Measurements from ENCODE around the gene SCFD2. TPM values are rescaled to one million over a fixed set of nuclear protein-coding genes. Genes with fewer than 3 reads are reported as not detected.

The SCFD2 gene
- total RNA-seq, 1 donor, result 33.2 TPM

GRCh38 chr4:53049528-53049927 lies 316.3 kb downstream of the SCFD2 start:
- TF ChIP-seq, protein P1, sequence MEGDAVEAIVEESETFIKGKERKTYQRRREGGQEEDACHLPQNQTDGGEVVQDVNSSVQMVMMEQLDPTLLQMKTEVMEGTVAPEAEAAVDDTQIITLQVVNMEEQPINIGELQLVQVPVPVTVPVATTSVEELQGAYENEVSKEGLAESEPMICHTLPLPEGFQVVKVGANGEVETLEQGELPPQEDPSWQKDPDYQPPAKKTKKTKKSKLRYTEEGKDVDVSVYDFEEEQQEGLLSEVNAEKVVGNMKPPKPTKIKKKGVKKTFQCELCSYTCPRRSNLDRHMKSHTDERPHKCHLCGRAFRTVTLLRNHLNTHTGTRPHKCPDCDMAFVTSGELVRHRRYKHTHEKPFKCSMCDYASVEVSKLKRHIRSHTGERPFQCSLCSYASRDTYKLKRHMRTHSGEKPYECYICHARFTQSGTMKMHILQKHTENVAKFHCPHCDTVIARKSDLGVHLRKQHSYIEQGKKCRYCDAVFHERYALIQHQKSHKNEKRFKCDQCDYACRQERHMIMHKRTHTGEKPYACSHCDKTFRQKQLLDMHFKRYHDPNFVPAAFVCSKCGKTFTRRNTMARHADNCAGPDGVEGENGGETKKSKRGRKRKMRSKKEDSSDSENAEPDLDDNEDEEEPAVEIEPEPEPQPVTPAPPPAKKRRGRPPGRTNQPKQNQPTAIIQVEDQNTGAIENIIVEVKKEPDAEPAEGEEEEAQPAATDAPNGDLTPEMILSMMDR (IDR thresholded peaks at IDR 0.05; ENCODE audit: insufficient read depth, low read depth, low read length), result no peak
- no peak overlapping the region for H3K4me3 ChIP-seq (ENCODE audit: low read depth, low read length)
- DNase-seq (ENCODE audit: low read depth), result no peak

- DNase-seq (ENCODE audit: low read depth), result no peak
- no peak overlapping the region for H3K4me3 ChIP-seq (ENCODE audit: low read depth, low read length)
- TF ChIP-seq, protein P1 (IDR thresholded peaks at IDR 0.05; ENCODE audit: insufficient read depth, low read depth, low read length), result no peak
Observed at GRCh38 chr4:53044651-53044960, 321.3 kb downstream of the SCFD2 start.

DNA sequence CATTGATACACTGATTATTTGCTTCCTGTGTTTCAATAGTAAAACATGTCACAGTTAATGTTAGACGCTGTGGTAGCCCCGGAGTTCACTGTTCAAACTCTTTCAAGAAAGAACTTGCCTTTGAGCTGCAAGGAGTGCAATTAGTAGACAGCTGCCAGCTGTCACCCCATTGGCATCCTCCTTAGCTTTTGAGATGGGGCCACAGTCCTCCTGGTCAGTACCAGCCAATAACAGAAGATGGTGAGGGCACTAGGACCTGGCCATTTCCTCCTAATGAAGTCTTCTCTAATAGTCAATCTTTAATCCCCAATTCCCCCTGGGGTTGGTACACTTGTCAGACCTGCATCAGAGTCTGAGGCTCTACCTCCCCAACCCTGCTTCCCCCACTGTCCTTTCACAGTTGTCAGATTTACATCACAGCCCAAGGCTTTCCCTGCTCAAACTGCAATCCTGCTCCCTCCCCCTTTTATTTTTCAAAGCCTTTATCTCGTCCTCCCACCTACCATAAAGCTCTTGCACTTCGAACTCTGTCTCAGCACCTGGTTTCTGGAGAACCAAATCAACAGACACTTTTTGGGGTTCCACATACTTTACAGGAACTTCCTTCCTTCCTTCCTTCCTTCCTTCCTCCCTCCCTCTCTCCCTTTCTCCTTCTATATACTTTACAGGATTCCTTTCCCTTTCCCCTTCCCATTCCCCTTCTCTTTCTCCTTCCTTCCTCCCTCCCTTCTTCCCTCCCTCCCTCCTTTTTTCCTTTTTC lies 321.8 kb downstream of the SCFD2 start:
- H3K4me3 ChIP-seq (ENCODE audit: low read depth, low read length), result no peak overlapping the region
- TF ChIP-seq, protein P1 (IDR thresholded peaks at IDR 0.05; ENCODE audit: insufficient read depth, low read depth, low read length), result no peak
- no peak for DNase-seq (ENCODE audit: low read depth)

- DNase-seq (ENCODE audit: low read depth), result no peak
- no peak overlapping the region for H3K4me3 ChIP-seq (ENCODE audit: low read depth, low read length)
- TF ChIP-seq, protein P1 (IDR thresholded peaks at IDR 0.05; ENCODE audit: insufficient read depth, low read depth, low read length), result no peak
Observed at GRCh38 chr4:53043055-53043454, 322.8 kb downstream of the SCFD2 start.

GRCh38 chr4:53040851-53041250 lies 325.0 kb downstream of the SCFD2 start:
- peak; percentile 29 for DNase-seq (ENCODE audit: low read depth)
- TF ChIP-seq, protein P1 (IDR thresholded peaks at IDR 0.05; ENCODE audit: insufficient read depth, low read depth, low read length), result no peak
- H3K4me3 ChIP-seq (ENCODE audit: low read depth, low read length), result no peak overlapping the region

DNA sequence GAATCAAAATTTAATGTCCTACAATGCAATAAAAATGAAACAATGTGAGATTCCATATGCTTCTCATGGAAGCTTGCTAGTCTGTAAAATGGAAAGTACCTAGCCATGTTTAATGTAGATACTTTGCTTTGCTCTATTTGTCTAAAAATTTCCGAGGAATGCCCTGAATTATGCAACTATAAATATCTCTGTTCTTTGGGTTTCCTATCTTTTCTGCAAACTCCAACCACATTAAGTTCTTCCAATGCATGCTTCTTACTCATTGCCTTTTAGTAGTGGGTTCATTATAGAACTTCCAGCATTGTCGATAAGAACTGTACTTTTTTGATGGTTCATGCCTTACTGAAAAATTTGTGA lies 325.4 kb downstream of the SCFD2 start:
- H3K4me3 ChIP-seq (ENCODE audit: low read depth, low read length), result no peak overlapping the region
- TF ChIP-seq, protein P1 (IDR thresholded peaks at IDR 0.05; ENCODE audit: insufficient read depth, low read depth, low read length), result no peak
- peak; percentile 51 for DNase-seq (ENCODE audit: low read depth)
